ENCODE data around the gene ARHGAP18.

ARHGAP18 gene

GRCh38 chr6:129725341-129725740, 15.4 kb upstream of the ARHGAP18 start:
- in situ Hi-C loops (cut with MboI; ENCODE audit: low sequenced_read_pairs) = loop anchor here (10.0 kb wide), 1 partner anchor 121 kb away; no protein-coding TSS in a partner anchor

- in situ Hi-C loops (cut with MboI; ENCODE audit: low sequenced_read_pairs) = loop anchor here (10.0 kb wide), 1 partner anchor 115 kb away; no protein-coding TSS in a partner anchor
These were observed 9.7 kb upstream of the ARHGAP18 start for GRCh38 chr6:129719692-129720091.

GRCh38 chr6:129717277-129717676, 7.3 kb upstream of the ARHGAP18 start:
- in situ Hi-C loops (cut with MboI; ENCODE audit: low sequenced_read_pairs) = no loop called here

- in situ Hi-C loops (cut with MboI; ENCODE audit: low sequenced_read_pairs) = no loop called here
These were observed 3.9 kb upstream of the ARHGAP18 start for GRCh38 chr6:129713806-129714333.

- in situ Hi-C loops (cut with MboI; ENCODE audit: low sequenced_read_pairs) = no loop called here
These were observed 1.3 kb upstream of the ARHGAP18 start for GRCh38 chr6:129711271-129711631.

- in situ Hi-C loops (cut with MboI; ENCODE audit: low sequenced_read_pairs) = no loop called here
These were observed 683 bp upstream of the ARHGAP18 start for GRCh38 chr6:129710450-129711270.

- in situ Hi-C loops (cut with MboI; ENCODE audit: low sequenced_read_pairs) = no loop called here
These were observed 695 bp downstream of the ARHGAP18 start for GRCh38 chr6:129709196-129709768.

- in situ Hi-C loops (cut with MboI; ENCODE audit: low sequenced_read_pairs) = no loop called here
These were observed 1.3 kb downstream of the ARHGAP18 start for GRCh38 chr6:129708496-129709195.

GRCh38 chr6:129707882-129708495, 2.0 kb downstream of the ARHGAP18 start:
- in situ Hi-C loops (cut with MboI; ENCODE audit: low sequenced_read_pairs) = no loop called here

- in situ Hi-C loops (cut with MboI; ENCODE audit: low sequenced_read_pairs) = no loop called here
These were observed 2.9 kb downstream of the ARHGAP18 start for GRCh38 chr6:129707028-129707427.

- in situ Hi-C loops (cut with MboI; ENCODE audit: low sequenced_read_pairs) = no loop called here
These were observed 4.8 kb downstream of the ARHGAP18 start for GRCh38 chr6:129705212-129705611.

GRCh38 chr6:129704708-129705107, 5.3 kb downstream of the ARHGAP18 start:
- in situ Hi-C loops (cut with MboI; ENCODE audit: low sequenced_read_pairs) = no loop called here

GRCh38 chr6:129701721-129702455, 8.1 kb downstream of the ARHGAP18 start:
- in situ Hi-C loops (cut with MboI; ENCODE audit: low sequenced_read_pairs) = no loop called here

- in situ Hi-C loops (cut with MboI; ENCODE audit: low sequenced_read_pairs) = no loop called here
These were observed 9.3 kb downstream of the ARHGAP18 start for GRCh38 chr6:129700666-129701065.

GRCh38 chr6:129699659-129700058, 10.3 kb downstream of the ARHGAP18 start:
- in situ Hi-C loops (cut with MboI; ENCODE audit: low sequenced_read_pairs) = no loop called here

- in situ Hi-C loops (cut with MboI; ENCODE audit: low sequenced_read_pairs) = no loop called here
These were observed 11.5 kb downstream of the ARHGAP18 start for GRCh38 chr6:129698430-129698829.

- in situ Hi-C loops (cut with MboI; ENCODE audit: low sequenced_read_pairs) = no loop called here
These were observed 12.2 kb downstream of the ARHGAP18 start for GRCh38 chr6:129697788-129698187.

GRCh38 chr6:129696843-129697242, 13.1 kb downstream of the ARHGAP18 start:
- in situ Hi-C loops (cut with MboI; ENCODE audit: low sequenced_read_pairs) = no loop called here

- in situ Hi-C loops (cut with MboI; ENCODE audit: low sequenced_read_pairs) = no loop called here
These were observed 14.0 kb downstream of the ARHGAP18 start for GRCh38 chr6:129696028-129696418.

- in situ Hi-C loops (cut with MboI; ENCODE audit: low sequenced_read_pairs) = no loop called here
These were observed 14.5 kb downstream of the ARHGAP18 start for GRCh38 chr6:129695373-129696027.

Data from HL-60/S4 treated with retinoic acid at 250 ng/mL for 4 days and 3 days (cell line).